Gastroesophageal sphincter (tissue), 4 donors: ENCODE results near the gene OVAAL. TPM values are rescaled to one million over a fixed set of nuclear protein-coding genes. Genes with fewer than 3 reads are reported as not detected.

Experiments used
- ATAC-seq: fragments of 150-250 bp; one replicate; pipeline ENCODE4 v1.9.1; 2016; ENCODE audit warnings: mild to moderate bottlenecking, moderate library complexity
- H3K27ac ChIP-seq, 4 donors: fragments of 200-600 bp; sonication (generic) in 3 of 4; 1 replicate in 3 of 4; 2 replicates in 1 of 4; pipeline ENCODE4 v1.5.1; 2016 to 2019
- H3K27me3 ChIP-seq: fragments of 200-600 bp; sonication (generic); one replicate; pipeline ENCODE4 v1.5.1; 2019
- H3K36me3 ChIP-seq, 2 donors: fragments of 200-600 bp; sonication (generic); one replicate each; pipeline ENCODE4 v1.5.1; 2019; ENCODE audit warnings: control low read depth in 1 of 2
- H3K4me1 ChIP-seq, 3 donors: fragments of 200-600 bp; sonication (generic); 1 replicate in 2 of 3; 2 replicates in 1 of 3; pipeline ENCODE4 v1.5.1; 2016 to 2019; ENCODE audit warnings: control low read depth in 2 of 3
- H3K4me3 ChIP-seq, 2 donors: fragments of 200-600 bp; sonication (generic); one replicate each; pipeline ENCODE4 v1.5.1; 2019; ENCODE audit warnings: mild to moderate bottlenecking in 1 of 2, moderate library complexity in 1 of 2
- H3K9me3 ChIP-seq, 3 donors: fragments of 200-600 bp; sonication (generic); one replicate each; pipeline ENCODE4 v1.5.1; 2017 to 2019; ENCODE audit warnings: control low read depth in 2 of 3
- EP300 ChIP-seq: sonication (generic); formaldehyde crosslinking; IDR thresholded peaks from one replicate; pipeline ENCODE4 v1.6.1; 2017; ENCODE audit warnings: antibody characterized with exemption, mild to moderate bottlenecking
- POLR2A ChIP-seq, 2 donors: fragments of 450-650 bp; IDR thresholded peaks; one replicate each; pipeline ENCODE4 v1.6.1; 2017; ENCODE audit warnings: antibody characterized with exemption in 2 of 2, mild to moderate bottlenecking in 2 of 2, moderate library complexity in 1 of 2
- POLR2AphosphoS5 ChIP-seq: sonication (generic); formaldehyde crosslinking; IDR thresholded peaks from one replicate; pipeline ENCODE4 v1.6.1; 2017; ENCODE audit warnings: antibody characterized with exemption
- WGBS, 2 donors: methylation state at CpG; one replicate each; pipeline ENCODE4 v1.1.5; 2018; ENCODE audit warnings: low coverage in 1 of 2; 5-methylcytosine and 5-hydroxymethylcytosine counted together
- total RNA-seq, 4 donors: library from RNA; depleted of rRNA; stranded (reverse); fragments of >200 nt; gene quantifications; one replicate each; pipeline ENCODE4 v1.1.0, GENCODE V29; 2016
- TF ChIP-seq, protein P1 (sequence below), 4 experiments: fragments of 200-600 bp in 2 of 4; fragments of 450-650 bp in 2 of 4; sonication (generic) in 1 of 4; IDR thresholded peaks; one replicate each; pipeline ENCODE4 v1.5.1; 2017 to 2019; ENCODE audit warnings: antibody characterized with exemption in 4 of 4, mild to moderate bottlenecking in 2 of 4, moderate library complexity in 2 of 4

The OVAAL gene
- total RNA-seq, 4 donors from 2014 or later, result not detected

DNA sequence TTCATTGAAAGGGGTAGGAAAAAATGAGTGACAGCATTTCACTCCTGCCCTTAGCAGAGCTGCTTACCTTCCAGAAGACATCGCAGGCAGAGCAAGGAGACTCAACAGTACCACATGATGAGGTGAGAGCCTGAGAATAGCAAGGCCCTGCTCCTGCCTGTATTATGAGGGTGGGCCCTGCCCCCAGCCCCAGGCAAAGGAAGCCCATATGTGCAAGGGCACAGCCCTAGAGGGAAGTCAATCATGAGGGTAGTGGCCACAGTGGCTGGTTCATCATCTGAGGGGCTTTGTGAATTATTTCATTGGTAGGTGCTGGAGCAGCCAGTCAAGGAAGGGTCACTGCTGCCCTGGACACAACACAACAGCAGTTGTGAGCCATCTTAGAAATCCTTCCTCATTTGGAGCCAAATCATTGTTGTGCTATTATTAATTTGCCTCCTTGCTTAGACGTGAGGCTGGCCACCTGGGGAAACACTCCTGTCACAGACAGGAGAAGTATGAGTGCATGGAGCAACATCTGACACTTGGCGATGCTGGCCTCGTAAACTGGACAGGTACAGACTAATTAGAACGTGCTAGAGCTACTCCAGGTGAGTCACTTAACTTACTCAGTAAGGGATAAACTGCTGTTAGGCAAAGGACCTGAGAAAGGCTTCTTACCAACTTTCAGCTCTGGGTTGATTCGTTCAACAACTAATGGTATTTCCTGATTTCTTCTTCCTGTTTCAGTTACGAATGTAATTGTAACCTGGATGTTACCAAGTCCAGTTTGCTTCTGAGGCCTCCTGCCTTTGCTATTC lies 33.6 kb upstream of the OVAAL start:
- no peaks in the 10 kb centered on the region for H3K9me3 ChIP-seq
- H3K27ac ChIP-seq, result no peak overlapping the region
- H3K4me1 ChIP-seq, result no peaks in the 10 kb centered on the region
- no peak overlapping the region for H3K4me3 ChIP-seq
- no peak for ATAC-seq
- WGBS, 2 donors, result 56 to 83% methylated on average over 4 to 5 of the region's 7 CpGs
- no peaks in the 10 kb centered on the region for H3K36me3 ChIP-seq
- no peak for TF ChIP-seq POLR2A (IDR thresholded peaks at IDR 0.05)
- no peaks in the 10 kb centered on the region for H3K27me3 ChIP-seq

DNA sequence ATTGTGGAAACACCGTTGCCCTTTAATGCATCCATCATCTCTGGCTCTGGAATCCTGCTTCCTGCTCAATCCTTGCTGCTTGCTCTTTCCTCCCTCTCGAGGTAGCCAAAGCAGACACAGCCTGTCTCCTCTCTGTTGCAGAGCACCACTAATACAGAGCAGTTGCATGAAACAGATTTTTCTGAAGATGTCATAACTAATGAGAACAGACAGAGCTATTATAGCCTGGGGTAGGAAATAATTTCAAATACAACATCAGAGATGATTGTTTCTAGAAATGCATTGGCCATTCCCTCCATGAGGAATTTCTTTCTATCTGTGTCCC lies 33.1 kb upstream of the OVAAL start:
- Histone ChIP-seq H3K27me3 (no peaks in the 10 kb centered on the region), H3K36me3 (no peaks in the 10 kb centered on the region), H3K4me3 (no peak overlapping the region), H3K9me3 (no peaks in the 10 kb centered on the region), H3K4me1 (no peaks in the 10 kb centered on the region), H3K27ac (no peak overlapping the region)
- 15 to 25% methylated on average over 2 of the region's 2 CpGs for WGBS, 2 donors
- ATAC-seq, result no peak
- TF ChIP-seq, protein P1, sequence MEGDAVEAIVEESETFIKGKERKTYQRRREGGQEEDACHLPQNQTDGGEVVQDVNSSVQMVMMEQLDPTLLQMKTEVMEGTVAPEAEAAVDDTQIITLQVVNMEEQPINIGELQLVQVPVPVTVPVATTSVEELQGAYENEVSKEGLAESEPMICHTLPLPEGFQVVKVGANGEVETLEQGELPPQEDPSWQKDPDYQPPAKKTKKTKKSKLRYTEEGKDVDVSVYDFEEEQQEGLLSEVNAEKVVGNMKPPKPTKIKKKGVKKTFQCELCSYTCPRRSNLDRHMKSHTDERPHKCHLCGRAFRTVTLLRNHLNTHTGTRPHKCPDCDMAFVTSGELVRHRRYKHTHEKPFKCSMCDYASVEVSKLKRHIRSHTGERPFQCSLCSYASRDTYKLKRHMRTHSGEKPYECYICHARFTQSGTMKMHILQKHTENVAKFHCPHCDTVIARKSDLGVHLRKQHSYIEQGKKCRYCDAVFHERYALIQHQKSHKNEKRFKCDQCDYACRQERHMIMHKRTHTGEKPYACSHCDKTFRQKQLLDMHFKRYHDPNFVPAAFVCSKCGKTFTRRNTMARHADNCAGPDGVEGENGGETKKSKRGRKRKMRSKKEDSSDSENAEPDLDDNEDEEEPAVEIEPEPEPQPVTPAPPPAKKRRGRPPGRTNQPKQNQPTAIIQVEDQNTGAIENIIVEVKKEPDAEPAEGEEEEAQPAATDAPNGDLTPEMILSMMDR (IDR thresholded peaks at IDR 0.05), result no peak
- TF ChIP-seq POLR2AphosphoS5, result no peak
- TF ChIP-seq EP300, result no peak
- TF ChIP-seq POLR2A (IDR thresholded peaks at IDR 0.05), result no peak

DNA sequence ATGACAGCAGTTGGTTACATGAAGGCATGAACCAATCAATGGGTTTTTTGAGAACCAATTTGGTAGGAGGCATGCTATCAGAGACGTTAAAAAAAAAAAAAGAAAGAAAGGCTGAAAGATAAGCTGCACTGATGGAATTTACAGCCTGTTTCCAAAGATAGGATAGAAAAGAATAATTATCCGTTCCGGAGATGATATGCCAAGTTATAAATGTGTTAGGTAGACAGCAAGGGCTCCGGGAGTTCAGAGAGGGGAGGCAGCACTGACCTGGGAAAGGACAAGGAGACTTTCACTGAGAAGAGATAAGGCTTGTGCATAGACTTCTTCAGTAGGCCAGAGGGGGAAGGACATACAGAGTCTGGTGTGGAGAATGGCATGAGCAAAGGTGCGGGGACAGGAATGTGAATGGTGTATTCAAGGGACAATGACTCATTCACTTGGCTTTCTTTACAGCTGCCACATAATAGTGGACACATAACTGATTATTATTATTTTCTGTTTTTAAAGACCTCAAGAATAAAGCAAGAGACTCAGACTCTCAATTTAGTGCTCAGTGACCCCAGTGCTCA lies 31.6 kb upstream of the OVAAL start:
- no peak for ATAC-seq
- WGBS, 2 donors, result 49 to 81% methylated on average over 4 of the region's 5 CpGs
- Histone ChIP-seq H3K27me3 (no peaks in the 10 kb centered on the region), H3K27ac (no peak overlapping the region), H3K36me3 (no peaks in the 10 kb centered on the region), H3K4me3 (no peak overlapping the region), H3K4me1 (no peaks in the 10 kb centered on the region), H3K9me3 (no peaks in the 10 kb centered on the region)
- TF ChIP-seq, protein P1 (IDR thresholded peaks at IDR 0.05), result no peak
- TF ChIP-seq EP300 (no peak), POLR2AphosphoS5 (no peak), POLR2A (IDR thresholded peaks at IDR 0.05) (no peak)

DNA sequence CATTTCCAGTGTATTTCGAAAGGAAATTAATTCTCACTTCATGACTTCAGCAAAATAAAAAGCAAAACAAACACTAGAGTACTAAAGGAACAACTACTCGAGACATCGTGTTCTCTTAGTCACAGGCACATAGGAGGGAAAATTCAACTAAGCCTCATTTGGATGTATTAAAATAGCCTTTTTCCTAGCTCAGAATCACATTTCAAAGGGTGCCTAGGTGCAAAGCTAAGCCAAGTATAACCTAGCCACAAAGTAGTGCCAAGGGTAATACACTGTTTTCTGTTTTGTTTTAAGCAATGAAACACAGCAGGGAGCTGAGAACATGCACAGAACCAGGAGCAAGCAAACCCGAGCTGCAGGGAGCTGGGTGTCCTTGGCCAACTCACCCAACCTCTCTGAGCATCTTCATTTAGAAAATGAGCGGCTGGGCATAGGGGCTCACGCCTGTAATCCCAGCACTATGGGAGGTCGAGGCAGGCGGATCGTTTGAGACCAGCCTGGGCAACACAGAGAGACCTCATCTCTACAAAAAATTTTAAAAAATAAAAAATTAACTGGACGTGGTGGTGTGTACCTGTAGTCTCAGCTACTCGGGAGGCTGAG lies 29.8 kb upstream of the OVAAL start:
- Histone ChIP-seq H3K9me3 (no peaks in the 10 kb centered on the region), H3K4me1 (peaks cover 0 to 3% (median 0%) of the 10 kb centered on the region in 3 donors), H3K27ac (no peak overlapping the region), H3K36me3 (no peaks in the 10 kb centered on the region), H3K27me3 (no peaks in the 10 kb centered on the region), H3K4me3 (no peak overlapping the region)
- 78 to 97% methylated on average over 6 to 8 of the region's 11 CpGs for WGBS, 2 donors
- no peak for ATAC-seq
- TF ChIP-seq POLR2AphosphoS5 (no peak), POLR2A (IDR thresholded peaks at IDR 0.05) (no peak)
- TF ChIP-seq, protein P1 (IDR thresholded peaks at IDR 0.05), result no peak

DNA sequence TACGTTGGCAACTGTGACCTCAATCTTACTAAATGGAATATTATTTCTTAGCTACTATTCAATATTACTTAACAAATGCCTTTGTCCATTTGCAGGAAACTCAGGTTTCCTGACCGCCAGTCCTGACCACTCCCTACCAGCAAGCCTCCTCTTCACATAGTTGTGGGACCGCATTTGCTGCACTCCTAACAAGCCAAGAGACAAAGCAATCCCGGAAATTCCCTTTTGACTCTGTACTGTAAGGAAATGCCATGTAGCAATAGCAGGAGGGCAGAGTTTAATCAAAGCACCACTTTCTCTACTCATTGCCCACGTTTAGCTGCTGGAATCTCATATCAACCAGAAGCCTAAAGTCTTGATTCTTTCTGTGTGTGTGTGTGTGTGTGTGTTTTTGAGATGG lies 28.3 kb upstream of the OVAAL start:
- H3K27ac ChIP-seq, result peak overlapping the region in 3 of 4 donors; percentile 17 to 54 (median 27)
- H3K36me3 ChIP-seq, result no peaks in the 10 kb centered on the region
- peak; percentile 68 for ATAC-seq
- TF ChIP-seq EP300, result no peak
- no peak for TF ChIP-seq POLR2A (IDR thresholded peaks at IDR 0.05)
- TF ChIP-seq, protein P1 (IDR thresholded peaks at IDR 0.05), result no peak
- no peaks in the 10 kb centered on the region for H3K9me3 ChIP-seq
- WGBS, 2 donors, result 48 to 70% methylated on average over 4 to 5 of the region's 5 CpGs
- H3K4me1 ChIP-seq, result peaks cover 0 to 7% (median 0%) of the 10 kb centered on the region in 3 donors
- H3K27me3 ChIP-seq, result no peaks in the 10 kb centered on the region
- no peak overlapping the region for H3K4me3 ChIP-seq
